ENCODE results near the gene GDPGP1.

Gene GDPGP1

DNA sequence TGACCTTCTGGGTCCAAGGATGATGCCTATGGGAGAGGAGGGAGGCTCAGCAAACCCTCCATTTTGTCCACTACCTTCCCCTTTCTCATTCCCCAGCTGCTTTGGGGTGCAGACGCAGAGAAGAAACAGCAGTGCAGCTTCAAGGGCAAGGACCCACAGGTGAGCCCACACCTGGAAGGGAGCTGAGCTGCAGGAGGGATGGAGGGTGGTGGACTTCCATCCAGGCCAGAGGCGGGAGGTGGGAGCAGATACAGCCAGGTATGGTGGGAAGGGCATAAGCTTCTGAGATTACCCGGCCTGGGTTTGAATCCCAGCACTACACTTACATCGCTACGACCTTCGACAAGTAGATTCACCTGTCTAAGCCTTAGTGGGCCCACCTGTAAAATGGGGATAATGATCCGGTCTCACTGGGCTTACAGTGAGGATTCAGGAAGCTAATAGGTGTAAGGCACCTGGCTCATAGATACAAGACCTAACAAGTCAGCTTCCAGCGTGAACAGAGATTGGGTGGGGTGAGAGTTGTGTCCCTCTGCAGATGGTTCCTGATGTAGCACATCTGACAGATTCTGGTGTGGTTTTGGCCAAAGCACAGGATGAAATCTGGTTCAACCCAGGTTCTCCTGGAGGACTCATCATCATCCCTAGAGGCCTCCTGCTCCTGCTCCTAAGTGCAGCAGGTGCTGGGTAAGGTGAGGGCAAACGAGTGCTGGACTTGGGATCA lies 16.2 kb upstream of the GDPGP1 start:
- no peak overlapping the region for H3K4me3 ChIP-seq (ENCODE audit: control insufficient read depth, low read depth, low read length)
- DNase-seq (ENCODE audit: low read depth) = no peak
- TF ChIP-seq, protein P1, sequence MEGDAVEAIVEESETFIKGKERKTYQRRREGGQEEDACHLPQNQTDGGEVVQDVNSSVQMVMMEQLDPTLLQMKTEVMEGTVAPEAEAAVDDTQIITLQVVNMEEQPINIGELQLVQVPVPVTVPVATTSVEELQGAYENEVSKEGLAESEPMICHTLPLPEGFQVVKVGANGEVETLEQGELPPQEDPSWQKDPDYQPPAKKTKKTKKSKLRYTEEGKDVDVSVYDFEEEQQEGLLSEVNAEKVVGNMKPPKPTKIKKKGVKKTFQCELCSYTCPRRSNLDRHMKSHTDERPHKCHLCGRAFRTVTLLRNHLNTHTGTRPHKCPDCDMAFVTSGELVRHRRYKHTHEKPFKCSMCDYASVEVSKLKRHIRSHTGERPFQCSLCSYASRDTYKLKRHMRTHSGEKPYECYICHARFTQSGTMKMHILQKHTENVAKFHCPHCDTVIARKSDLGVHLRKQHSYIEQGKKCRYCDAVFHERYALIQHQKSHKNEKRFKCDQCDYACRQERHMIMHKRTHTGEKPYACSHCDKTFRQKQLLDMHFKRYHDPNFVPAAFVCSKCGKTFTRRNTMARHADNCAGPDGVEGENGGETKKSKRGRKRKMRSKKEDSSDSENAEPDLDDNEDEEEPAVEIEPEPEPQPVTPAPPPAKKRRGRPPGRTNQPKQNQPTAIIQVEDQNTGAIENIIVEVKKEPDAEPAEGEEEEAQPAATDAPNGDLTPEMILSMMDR (IDR thresholded peaks at IDR 0.05; ENCODE audit: control insufficient read depth, insufficient read depth, low read depth, low read length, missing control alignments) = no peak

GRCh38 chr15:90219421-90220141 lies 14.4 kb upstream of the GDPGP1 start:
- TF ChIP-seq, protein P1 (IDR thresholded peaks at IDR 0.05; ENCODE audit: control insufficient read depth, insufficient read depth, low read depth, low read length, missing control alignments) = peak; percentile 78
- H3K4me3 ChIP-seq (ENCODE audit: control insufficient read depth, low read depth, low read length) = no peak overlapping the region
- no peak for DNase-seq (ENCODE audit: low read depth)

DNA sequence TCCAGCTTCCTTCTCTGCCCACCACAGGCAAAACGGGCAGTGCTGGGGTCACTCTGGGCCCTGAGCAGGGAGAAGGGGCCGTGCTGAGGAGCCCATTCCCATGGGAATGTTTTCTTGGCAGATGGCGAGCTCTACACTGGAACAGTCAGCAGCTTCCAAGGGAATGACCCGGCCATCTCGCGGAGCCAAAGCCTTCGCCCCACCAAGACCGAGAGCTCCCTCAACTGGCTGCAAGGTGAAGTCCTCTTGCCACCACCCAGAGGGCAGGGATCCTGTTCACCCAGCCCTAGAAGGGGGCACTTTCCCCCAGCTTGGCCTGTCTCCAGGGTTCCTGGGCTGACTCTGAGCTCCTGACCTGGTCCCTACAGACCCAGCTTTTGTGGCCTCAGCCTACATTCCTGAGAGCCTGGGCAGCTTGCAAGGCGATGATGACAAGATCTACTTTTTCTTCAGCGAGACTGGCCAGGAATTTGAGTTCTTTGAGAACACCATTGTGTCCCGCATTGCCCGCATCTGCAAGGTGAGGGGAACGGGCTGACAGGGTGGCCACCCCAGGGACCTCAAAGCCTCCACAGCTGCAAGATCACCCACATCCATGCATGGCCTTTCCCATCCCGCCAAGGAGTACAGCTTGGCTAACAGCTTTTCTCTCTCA lies 12.6 kb upstream of the GDPGP1 start:
- TF ChIP-seq, protein P1 (IDR thresholded peaks at IDR 0.05; ENCODE audit: control insufficient read depth, insufficient read depth, low read depth, low read length, missing control alignments) = peak; percentile 90
- DNase-seq (ENCODE audit: low read depth) = peak; percentile 57
- no peak overlapping the region for H3K4me3 ChIP-seq (ENCODE audit: control insufficient read depth, low read depth, low read length)

DNA sequence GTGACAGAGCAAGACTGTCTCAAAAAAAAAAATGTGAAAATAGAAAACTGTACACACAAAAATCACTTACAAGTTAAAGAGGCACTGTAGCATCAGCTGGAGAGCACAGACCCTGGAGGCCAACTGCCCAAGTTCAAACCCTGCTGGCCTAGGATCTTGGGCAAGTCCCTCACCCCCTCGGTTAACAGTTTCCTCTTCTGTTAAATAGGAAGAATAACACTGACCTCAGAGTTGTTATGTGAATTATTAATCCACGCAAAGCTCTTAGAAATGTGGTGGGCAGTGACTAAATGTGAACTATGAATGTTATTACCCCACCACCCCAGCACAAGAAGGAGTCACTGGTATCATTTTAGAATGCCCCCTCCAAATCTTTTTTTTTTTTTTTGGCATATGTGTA lies 11.5 kb upstream of the GDPGP1 start:
- no peak overlapping the region for H3K4me3 ChIP-seq (ENCODE audit: control insufficient read depth, low read depth, low read length)
- no peak for DNase-seq (ENCODE audit: low read depth)
- TF ChIP-seq, protein P1 (IDR thresholded peaks at IDR 0.05; ENCODE audit: control insufficient read depth, insufficient read depth, low read depth, low read length, missing control alignments) = no peak

- H3K4me3 ChIP-seq (ENCODE audit: control insufficient read depth, low read depth, low read length) = no peak overlapping the region
- TF ChIP-seq, protein P1 (IDR thresholded peaks at IDR 0.05; ENCODE audit: control insufficient read depth, insufficient read depth, low read depth, low read length, missing control alignments) = no peak
- no peak for DNase-seq (ENCODE audit: low read depth)
These were observed 10.4 kb upstream of the GDPGP1 start for GRCh38 chr15:90223441-90224165.

- TF ChIP-seq, protein P1 (IDR thresholded peaks at IDR 0.05; ENCODE audit: control insufficient read depth, insufficient read depth, low read depth, low read length, missing control alignments) = no peak
- H3K4me3 ChIP-seq (ENCODE audit: control insufficient read depth, low read depth, low read length) = no peak overlapping the region
- no peak for DNase-seq (ENCODE audit: low read depth)
These were observed 9.0 kb upstream of the GDPGP1 start for GRCh38 chr15:90225047-90225446.

Data from AG09309 (cell line).